Stimulated activated naive CD8-positive, alpha-beta T cell treated with anti-CD3 and anti-CD28 coated beads, Interleukin-15, Interleukin-2, amounts not matched to agents 100 U/mL and 50 U/mL, for 24 hours (primary cell): ENCODE measurements around the gene RAPGEF4.

Experiments used
- ATAC-seq: fragments of 150-1000 bp; cut with Tn5 transposase; one replicate; pipeline ENCODE4 v1.10.0; 2021
- DNase-seq: peaks from one replicate; pipeline ENCODE4 v3.0.0; 2021

Gene RAPGEF4

GRCh38 chr2:172908275-172908674, 172.6 kb downstream of the RAPGEF4 start:
- DNase-seq (no peak), ATAC-seq (peak; percentile 24)

DNA sequence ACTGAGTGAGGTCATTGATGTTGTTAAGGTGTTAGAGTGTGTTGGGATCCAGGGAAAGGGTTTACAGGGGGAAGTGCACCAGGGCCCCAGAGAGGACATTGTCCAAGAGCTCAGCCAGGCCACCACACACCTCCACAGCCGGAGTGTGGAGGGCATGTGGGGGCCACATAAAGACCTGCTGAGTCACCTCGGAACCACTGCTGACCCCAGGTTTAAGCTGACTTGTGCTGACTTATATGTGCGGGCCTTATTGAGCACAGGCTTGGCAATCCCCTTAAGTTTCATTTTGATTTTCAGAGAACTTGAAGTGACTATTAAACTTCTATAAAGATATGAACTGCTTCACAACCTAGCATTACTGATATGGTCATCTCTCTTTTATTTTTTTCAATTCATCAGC, 173.8 kb downstream of the RAPGEF4 start:
- no peak for DNase-seq
- ATAC-seq, result no peak

DNA sequence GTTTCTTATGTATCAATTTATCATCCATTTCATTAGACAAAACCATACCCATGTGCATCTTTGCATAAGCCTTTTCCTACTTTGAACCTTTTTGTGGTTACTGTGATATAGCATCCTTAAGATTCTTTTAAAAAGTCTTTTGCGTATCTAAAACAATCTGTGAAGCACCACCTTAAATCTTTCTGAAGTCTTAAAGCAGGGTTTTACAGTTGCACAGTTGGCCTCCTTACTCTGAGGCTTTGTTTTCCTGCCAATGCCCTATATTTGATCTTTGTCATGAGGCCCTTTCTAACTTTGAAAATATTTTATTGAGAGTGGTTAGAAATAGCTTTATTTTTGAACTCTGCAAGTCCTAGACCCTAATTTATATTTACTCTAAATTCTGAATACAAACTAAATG, 176.6 kb downstream of the RAPGEF4 start:
- no peak for DNase-seq
- no peak for ATAC-seq

- ATAC-seq (no peak), DNase-seq (no peak)
These were observed 178.8 kb downstream of the RAPGEF4 start for GRCh38 chr2:172914341-172915008.

DNA sequence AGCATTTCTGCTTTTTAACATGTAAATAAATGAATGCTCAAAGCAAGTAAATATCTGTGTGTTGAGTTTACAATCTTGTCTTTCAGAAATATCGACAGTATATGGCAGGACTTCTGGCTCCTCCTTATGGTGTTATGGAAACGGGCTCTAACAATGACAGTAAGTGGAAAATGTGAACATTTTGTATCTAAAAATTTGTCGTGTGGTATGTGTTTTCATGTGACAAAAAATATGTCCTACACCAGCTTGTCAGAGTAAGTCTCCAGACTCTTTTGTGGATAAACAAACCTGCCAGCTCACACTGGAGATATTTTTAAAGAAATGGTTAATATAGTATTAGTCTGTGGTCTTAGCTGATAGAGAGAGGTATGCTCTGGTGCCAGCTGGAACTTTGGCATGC, 182.1 kb downstream of the RAPGEF4 start:
- DNase-seq, result no peak
- no peak for ATAC-seq

DNA sequence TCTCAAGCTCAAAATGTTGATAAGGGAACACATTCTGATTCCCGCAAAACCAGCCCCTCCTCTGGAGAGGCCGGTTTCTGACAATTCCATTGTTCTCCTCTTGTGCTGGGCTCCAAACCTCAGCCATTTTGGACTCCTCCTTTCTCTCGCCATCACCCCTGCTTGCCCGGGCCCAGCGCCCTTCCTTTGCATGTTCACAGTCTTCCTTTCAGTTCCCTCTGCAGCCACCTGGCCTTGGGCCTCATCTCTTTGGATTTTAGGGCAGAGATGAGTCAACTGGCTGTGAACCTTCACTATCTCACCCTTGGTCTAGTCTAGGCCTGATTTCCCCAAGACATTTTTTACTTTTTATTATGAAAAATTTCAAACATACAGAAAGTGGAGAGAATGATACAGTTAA, 184.1 kb downstream of the RAPGEF4 start:
- ATAC-seq (no peak), DNase-seq (no peak)

DNA sequence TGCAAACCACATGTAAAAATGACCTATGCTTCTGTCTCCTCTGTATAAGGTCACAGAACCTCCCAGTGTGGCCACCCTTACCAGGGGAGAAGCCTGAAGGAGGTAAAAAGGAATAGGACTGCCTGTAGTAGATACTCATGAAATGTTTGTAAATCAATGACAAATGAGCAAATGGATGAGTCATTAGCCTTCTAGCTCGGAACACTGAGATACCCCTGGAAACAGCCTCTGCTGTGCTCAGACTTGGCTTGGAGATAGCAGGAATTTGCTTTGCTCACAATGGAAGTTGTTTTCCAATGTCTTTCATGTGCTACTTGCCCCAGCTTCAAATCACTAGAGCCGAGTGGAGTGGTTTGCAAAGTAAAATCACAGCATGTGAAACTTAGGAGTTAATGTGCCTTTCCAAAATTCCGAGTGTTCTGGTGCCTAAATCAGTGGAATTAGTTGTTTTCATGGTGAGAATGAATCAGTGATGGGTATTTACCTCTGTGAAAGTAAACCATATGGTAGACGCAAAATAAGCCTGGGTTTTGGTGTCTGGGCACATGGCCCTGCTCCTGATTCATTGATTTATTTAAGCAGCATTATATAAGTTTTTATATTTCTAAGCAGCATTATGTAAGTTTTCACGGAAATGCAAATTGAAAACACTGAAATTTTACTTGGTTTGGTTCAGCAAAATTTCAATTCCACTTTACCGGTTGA, 186.0 kb downstream of the RAPGEF4 start:
- no peak for DNase-seq
- no peak for ATAC-seq

DNA sequence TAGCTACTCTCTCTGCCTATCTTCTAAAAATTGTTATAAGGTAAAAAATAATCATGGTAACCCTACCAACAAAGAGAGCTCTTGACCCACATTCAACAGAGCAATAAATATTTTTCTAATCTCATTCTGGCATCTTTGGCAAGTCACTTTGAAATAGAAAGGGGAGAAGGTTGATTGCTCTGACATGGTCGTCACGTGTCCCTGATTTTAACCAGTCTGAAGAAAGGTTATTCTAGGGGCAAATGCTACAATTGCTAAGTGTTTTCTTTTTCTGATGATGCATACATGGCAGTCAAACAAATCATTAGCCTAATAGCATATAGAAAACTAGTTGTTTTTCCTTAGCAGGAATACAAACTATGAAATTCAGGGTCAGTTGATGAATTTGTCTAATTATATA, 186.7 kb downstream of the RAPGEF4 start:
- DNase-seq (no peak), ATAC-seq (no peak)

GRCh38 chr2:172922815-172923214, 187.2 kb downstream of the RAPGEF4 start:
- DNase-seq, result no peak
- ATAC-seq, result no peak

DNA sequence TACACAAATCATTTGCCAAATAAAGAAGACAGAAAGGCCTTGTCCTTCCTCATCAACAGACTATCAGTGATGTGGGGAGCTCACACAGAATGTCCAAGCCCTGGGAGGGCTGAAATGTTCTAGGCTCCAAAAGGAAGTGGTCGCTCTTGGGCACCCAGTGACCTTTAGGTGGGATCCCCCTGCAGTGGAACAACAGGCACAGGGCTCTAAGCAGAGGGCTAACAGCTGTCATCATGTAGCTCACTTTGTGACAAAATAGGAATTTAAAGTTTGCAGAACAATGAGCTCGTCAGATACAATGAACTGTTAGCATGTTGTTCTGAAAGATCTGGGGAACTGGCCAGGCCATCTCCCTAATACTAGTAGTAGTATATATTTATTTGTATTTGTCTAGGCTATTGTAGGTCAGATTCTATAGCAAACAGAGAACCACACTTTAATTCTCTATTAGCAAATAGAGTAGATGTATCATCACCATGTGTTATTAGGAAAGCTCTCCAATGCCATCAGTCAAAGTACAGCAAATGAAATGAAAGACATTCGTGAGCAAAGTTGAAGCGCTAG, 188.5 kb downstream of the RAPGEF4 start:
- ATAC-seq (peak; percentile 23), DNase-seq (no peak)

DNA sequence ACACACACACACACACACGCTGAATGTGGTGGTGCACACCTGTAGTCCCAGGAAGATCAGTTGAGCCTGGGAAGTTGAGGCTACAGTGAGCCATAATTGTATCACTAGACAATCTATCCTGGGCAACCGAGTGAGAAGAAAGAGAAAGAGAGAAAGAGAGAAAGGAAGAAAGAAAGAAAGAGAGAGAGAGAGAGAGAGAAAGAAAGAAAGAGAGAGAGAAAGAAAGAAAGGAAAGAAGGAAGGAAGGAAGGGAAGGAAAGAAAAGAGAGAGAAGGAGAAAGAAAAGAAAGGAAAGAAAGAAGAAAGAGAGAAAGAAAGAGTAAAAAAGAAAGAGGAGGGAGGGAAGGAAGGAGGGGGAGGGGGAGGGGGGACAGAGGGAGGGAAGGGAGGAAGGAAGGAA, 190.0 kb downstream of the RAPGEF4 start:
- ATAC-seq, result no peak
- DNase-seq, result no peak

DNA sequence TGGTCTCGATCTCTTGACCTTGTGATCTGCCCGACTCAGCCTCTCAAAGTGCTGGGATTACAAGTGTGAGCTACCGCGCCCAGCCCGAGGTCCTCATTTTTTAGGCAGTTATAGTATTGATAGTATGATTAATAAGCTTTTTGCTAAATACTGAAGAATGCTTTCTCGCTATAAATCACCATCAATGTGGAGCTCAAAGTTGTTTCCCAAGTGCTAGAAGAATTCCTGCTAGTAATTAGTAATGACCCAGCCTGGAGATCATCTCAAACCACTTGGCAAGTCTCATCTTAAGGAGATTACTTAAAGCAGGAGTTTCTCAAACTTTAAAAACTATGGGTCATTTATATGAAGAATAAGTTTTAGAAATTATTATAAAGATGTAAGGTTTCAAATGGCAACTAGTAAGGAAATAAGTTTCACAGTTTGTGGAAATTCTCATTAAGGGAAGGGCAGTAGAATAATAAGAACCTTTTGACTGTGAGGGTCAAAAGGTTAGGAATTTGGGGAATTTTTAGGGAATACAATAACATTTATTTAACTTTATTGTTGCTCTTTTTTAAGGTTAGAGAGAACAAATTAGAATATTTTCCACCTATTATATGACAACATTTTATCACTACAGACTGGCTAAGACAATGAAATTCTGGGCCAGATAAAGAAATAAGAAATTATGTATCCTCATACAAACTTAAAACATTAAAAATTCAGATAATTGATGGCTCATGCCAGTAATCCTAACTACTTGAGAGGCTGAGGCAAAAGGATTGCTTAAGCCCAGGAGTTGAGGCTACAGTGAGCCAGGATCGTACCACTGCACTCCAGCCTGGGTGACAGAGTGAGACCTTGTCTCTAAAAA, 191.4 kb downstream of the RAPGEF4 start:
- ATAC-seq (no peak), DNase-seq (no peak)

- DNase-seq, result no peak
- no peak for ATAC-seq
These were observed 192.2 kb downstream of the RAPGEF4 start for GRCh38 chr2:172927641-172928357.

DNA sequence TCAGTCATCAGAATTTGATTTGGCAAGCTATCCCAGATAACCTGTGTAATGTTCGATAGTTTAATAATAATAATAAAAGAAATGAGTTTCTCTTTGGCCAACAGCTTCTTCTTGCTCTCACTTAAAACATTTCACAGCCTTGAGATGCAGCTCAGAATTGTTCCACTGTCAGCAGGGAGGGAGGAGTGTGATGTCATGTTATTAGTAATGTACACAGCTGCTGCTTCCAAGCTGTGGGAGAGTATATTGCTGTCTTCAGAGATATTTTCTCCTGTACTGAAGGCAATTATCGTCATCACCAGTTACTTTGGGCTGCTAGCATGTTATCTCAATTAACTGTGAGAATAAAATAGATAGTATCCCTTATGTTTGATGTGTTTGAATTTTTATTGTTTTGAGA, 193.1 kb downstream of the RAPGEF4 start:
- DNase-seq, result no peak
- no peak for ATAC-seq

DNA sequence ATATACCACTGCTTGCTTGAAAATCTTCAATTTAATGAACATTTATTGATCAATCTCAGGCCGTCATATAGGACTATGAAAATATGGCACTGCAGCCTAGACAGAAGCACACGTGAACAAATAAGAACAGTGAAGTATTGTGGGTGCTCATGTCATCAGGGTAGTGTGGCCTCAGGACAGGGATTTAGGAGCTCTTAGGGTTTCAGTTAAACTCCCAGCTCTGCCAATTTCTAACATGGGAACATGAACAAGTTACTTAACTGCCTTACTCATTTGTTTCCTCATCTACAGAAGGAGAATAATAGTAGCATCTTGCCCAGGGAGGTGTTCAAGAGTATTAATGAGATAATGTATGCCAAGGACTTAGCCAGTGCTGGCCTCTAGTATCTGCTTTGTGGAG, 194.0 kb downstream of the RAPGEF4 start:
- DNase-seq, result no peak
- no peak for ATAC-seq

DNA sequence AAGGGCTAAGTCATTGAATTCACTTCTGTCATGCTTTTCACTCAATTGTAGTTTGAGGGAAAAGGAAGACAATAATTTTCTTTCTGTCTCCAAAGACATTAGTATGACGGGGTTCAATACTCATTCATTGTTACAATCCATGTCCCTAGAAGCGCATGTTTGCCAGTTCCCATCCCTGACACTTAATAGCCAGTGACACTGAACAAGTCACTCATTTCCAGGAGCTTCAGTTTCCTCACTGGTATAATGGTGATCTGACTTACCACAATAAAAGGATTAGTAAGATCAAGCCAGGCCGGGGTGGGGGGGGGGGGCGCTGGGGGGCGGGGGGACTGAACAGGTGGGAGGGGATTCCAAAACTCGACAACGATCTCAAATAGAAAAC, 195.2 kb downstream of the RAPGEF4 start:
- DNase-seq (no peak), ATAC-seq (peak; percentile 32)

DNA sequence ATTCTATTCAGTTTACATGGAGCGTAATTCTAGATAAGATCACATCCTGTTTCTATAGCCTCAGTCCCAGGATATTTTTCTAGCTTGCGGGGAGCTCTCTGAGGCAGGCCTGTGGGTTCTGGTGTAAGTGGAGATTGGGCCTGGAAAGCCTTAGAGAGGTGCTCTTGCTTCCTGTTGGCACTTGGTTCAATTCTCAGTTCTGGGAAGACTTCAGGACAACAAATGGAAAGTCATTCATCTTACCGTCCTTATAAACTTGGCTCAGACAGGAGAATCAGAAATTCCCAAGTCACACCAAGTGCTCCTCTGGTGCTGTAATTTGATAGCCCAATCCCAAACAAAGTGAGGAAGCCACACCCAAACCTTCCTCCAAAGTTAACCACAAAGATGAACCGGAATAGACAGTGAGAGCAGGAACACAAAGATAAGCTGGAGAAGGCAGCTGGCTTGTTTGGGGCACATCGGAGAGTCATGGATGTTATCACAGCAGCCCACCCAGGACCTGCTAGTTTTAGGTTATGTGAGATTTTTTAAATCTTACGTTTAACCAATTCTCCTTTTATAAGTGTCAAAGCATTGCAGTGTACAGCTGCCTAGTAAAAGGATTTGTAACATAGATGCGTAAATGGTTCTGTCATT, 195.7 kb downstream of the RAPGEF4 start:
- DNase-seq (no peak), ATAC-seq (no peak)

DNA sequence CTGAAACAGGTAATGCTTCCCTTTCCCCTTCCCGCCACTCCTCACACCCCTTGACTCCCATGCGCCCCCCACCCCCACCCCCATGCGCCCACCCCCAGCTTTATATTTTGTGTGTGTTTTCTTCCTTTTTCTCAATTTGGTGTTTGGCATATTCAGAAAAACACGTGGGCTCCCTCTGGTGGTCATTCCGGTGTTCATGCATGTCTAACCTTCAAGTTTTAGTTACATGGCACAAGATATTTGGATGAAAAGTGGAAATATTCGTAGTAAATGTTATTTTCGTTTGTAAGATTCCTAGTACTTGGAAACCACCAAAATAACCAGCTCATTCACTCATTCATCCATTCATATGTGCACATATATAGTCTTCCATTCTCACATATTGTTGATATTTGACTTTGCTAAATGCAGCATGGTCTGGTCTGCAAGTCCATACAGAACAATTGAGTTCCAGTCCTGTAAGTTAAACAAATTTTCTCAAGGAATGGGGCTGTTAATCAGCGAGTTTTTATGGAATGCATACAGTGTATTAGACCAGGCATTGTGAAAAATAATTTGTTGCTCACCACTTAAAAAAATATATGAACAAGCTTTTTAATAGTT, 196.4 kb downstream of the RAPGEF4 start:
- DNase-seq (peak; percentile 72), ATAC-seq (no peak)

- no peak for ATAC-seq
- DNase-seq, result no peak
These were observed 202.5 kb downstream of the RAPGEF4 start for GRCh38 chr2:172937884-172938712.

DNA sequence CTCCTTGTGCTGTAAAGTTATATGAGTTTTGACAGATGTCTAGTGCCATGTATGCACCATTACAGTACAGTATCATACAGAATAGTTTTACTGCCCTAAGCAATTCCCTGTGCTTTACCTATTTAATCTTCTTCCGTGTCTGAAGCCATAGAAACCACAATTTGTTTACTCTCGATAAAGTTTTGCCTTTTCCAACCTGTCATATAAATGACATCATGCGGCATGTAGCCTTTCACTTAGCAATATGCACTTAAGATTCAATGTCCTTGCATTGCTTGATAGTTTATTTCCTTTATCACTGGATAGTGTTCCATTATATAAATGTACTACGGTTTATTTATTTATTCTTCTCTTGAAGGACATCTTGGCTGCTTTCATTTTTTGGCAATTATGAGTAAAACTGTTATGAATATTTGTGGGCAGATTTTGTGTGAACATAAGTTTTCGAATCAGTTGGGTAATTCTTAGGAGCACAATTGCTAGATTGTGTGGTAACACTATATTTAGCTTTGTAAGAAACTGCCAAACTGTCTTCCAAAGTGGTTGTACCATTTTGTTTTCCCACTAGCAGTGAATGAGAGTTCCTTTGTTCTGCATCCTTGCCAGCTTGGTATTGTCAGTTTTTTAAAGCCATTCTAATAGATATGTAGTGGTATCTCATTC, 203.2 kb downstream of the RAPGEF4 start:
- ATAC-seq (no peak), DNase-seq (no peak)
